Measurements from ENCODE around the gene STON2.

The STON2 gene

GRCh38 chr14:81305743-81306142 lies 94.4 kb downstream of the STON2 start:
- TF ChIP-seq CTCF (IDR thresholded peaks at IDR 0.05; ENCODE audit: low read depth, low read length) = no peak
- Histone ChIP-seq H3K36me3 (peaks cover 8% of the 10 kb centered on the region), H3K27ac (no peak overlapping the region), H3K9me3 (ENCODE audit: severe bottlenecking) (no peaks in the 10 kb centered on the region), H3K27me3 (ENCODE audit: insufficient read depth, low read depth, severe bottlenecking) (no peaks in the 10 kb centered on the region), H3K4me3 (ENCODE audit: low read depth, low read length) (no peak overlapping the region)
- no peak for DNase-seq

- H3K27ac ChIP-seq = no peak overlapping the region
- H3K27me3 ChIP-seq (ENCODE audit: insufficient read depth, low read depth, severe bottlenecking) = no peaks in the 10 kb centered on the region
- no peaks in the 10 kb centered on the region for H3K9me3 ChIP-seq (ENCODE audit: severe bottlenecking)
- TF ChIP-seq CTCF (IDR thresholded peaks at IDR 0.05; ENCODE audit: low read depth, low read length) = no peak
- no peak overlapping the region for H3K4me3 ChIP-seq (ENCODE audit: low read depth, low read length)
- DNase-seq = no peak
- H3K36me3 ChIP-seq = peaks cover 8% of the 10 kb centered on the region
Measured at GRCh38 chr14:81305065-81305464, 95.1 kb downstream of the STON2 start.

- DNase-seq = no peak
- TF ChIP-seq CTCF (IDR thresholded peaks at IDR 0.05; ENCODE audit: low read depth, low read length) = no peak
- Histone ChIP-seq H3K27me3 (ENCODE audit: insufficient read depth, low read depth, severe bottlenecking) (no peaks in the 10 kb centered on the region), H3K9me3 (ENCODE audit: severe bottlenecking) (no peaks in the 10 kb centered on the region), H3K27ac (no peak overlapping the region), H3K36me3 (peaks cover 8% of the 10 kb centered on the region), H3K4me3 (ENCODE audit: low read depth, low read length) (no peak overlapping the region)
Measured at GRCh38 chr14:81303258-81303935, 96.7 kb downstream of the STON2 start.

- H3K27ac ChIP-seq = no peak overlapping the region
Measured at GRCh38 chr14:81302638-81303037, 97.5 kb downstream of the STON2 start.

GRCh38 chr14:81301813-81302212 lies 98.3 kb downstream of the STON2 start:
- Histone ChIP-seq H3K4me3 (ENCODE audit: low read depth, low read length) (no peak overlapping the region), H3K27ac (no peak overlapping the region; the same call in 1 of the 2 replicates), H3K36me3 (peaks cover 8% of the 10 kb centered on the region), H3K9me3 (ENCODE audit: severe bottlenecking) (no peaks in the 10 kb centered on the region), H3K27me3 (ENCODE audit: insufficient read depth, low read depth, severe bottlenecking) (no peaks in the 10 kb centered on the region)
- TF ChIP-seq CTCF (IDR thresholded peaks at IDR 0.05; ENCODE audit: low read depth, low read length) = no peak
- DNase-seq = peak; percentile 43

More at GRCh38 chr14:81302638-81303037, 97.5 kb downstream of the STON2 start:
- Histone ChIP-seq H3K36me3 (peaks cover 8% of the 10 kb centered on the region), H3K9me3 (ENCODE audit: severe bottlenecking) (no peaks in the 10 kb centered on the region), H3K27me3 (ENCODE audit: insufficient read depth, low read depth, severe bottlenecking) (no peaks in the 10 kb centered on the region), H3K4me3 (ENCODE audit: low read depth, low read length) (no peak overlapping the region)
- TF ChIP-seq CTCF (IDR thresholded peaks at IDR 0.05; ENCODE audit: low read depth, low read length) = peak; percentile 26; the same call in 1 of the 2 replicates
- peak; percentile 39 for DNase-seq

- no peak for DNase-seq
- H3K9me3 ChIP-seq (ENCODE audit: severe bottlenecking) = no peaks in the 10 kb centered on the region
Measured at GRCh38 chr14:81301371-81301770, 98.8 kb downstream of the STON2 start.

More at GRCh38 chr14:81301371-81301770, 98.8 kb downstream of the STON2 start:
- Histone ChIP-seq H3K36me3 (peaks cover 8% of the 10 kb centered on the region), H3K4me3 (ENCODE audit: low read depth, low read length) (no peak overlapping the region), H3K27me3 (ENCODE audit: insufficient read depth, low read depth, severe bottlenecking) (no peaks in the 10 kb centered on the region), H3K27ac (no peak overlapping the region)
- no peak for TF ChIP-seq CTCF (IDR thresholded peaks at IDR 0.05; ENCODE audit: low read depth, low read length)
